OCI-LY7 (cell line): Measurements from ENCODE around the gene RGS17. TPM values are rescaled to one million over a fixed set of nuclear protein-coding genes. Genes with fewer than 3 reads are reported as not detected.
"Not testable (repeated sequence)": the region's sequence is repeated elsewhere in the genome, so short reads cannot be mapped to it uniquely, and the experiment has no call there.

Experiments
- BruUV-seq: library from RNA; stranded (reverse); fragments of 400-500 nt; replicated peaks from 2 replicates; lab custom pipeline; 2021; lab: Mats Ljungman, UMichigan
- CTCF ChIA-PET: fragments of 300-600 bp; sonication (Branson Sonifier 250); formaldehyde crosslinking; loops from one replicate; lab custom pipeline; 2022; ENCODE audit warnings: antibody characterized with exemption; ENCODE audit not compliant: unreplicated experiment; lab: Charles Lee
- POLR2A ChIA-PET: fragments of 300-600 bp; sonication (Branson Sonifier 250); formaldehyde crosslinking; loops from one replicate; lab custom pipeline; 2022; ENCODE audit warnings: antibody characterized with exemption; lab: Charles Lee
- DNase-seq: peaks from one replicate; pipeline ENCODE4 v3.0.0-alpha.2; 2015; ENCODE audit warnings: low spot score
- H2AFZ ChIP-seq: fragments of 200-600 bp; sonication (generic), shearing (Covaris generic); 2 replicates; pipeline ENCODE4 v1.6.1; 2014; ENCODE audit warnings: mild to moderate bottlenecking, antibody characterized with exemption, low read length, moderate library complexity
- H3K27ac ChIP-seq: fragments of 200-600 bp; sonication (generic); 2 replicates; pipeline ENCODE4 v1.5.1; 2014; ENCODE audit warnings: mixed run types, low read depth, mild to moderate bottlenecking, moderate library complexity, low read length, inconsistent platforms; ENCODE audit not compliant: poor library complexity, severe bottlenecking
- H3K36me3 ChIP-seq: fragments of 200-600 bp; sonication (generic); 2 replicates; pipeline ENCODE4 v1.6.1; 2014; ENCODE audit warnings: mild to moderate bottlenecking, antibody characterized with exemption, low read length, moderate library complexity, mixed read lengths; ENCODE audit not compliant: insufficient read depth
- H3K4me1 ChIP-seq: fragments of 200-600 bp; sonication (generic); 2 replicates; pipeline ENCODE4 v1.5.1; 2014; ENCODE audit warnings: mild to moderate bottlenecking, low read length; ENCODE audit not compliant: insufficient read depth, poor library complexity, severe bottlenecking
- H3K4me2 ChIP-seq: fragments of 200-600 bp; sonication (generic); 2 replicates; pipeline ENCODE4 v1.6.1; 2014; ENCODE audit warnings: mild to moderate bottlenecking, low read length
- H3K4me3 ChIP-seq: fragments of 200-600 bp; sonication (generic); 2 replicates; pipeline ENCODE4 v1.5.1; 2014; ENCODE audit warnings: mild to moderate bottlenecking, low read depth, low read length; ENCODE audit not compliant: poor library complexity, severe bottlenecking
- H3K79me2 ChIP-seq: fragments of 200-600 bp; sonication (generic); 2 replicates; pipeline ENCODE4 v1.6.1; 2016; ENCODE audit warnings: low read depth, mild to moderate bottlenecking, low read length, moderate library complexity, mixed read lengths; ENCODE audit not compliant: insufficient read depth
- H3K9me2 ChIP-seq: fragments of 200-600 bp; sonication (generic); 2 replicates; pipeline ENCODE4 v1.6.1; 2016; ENCODE audit warnings: mild to moderate bottlenecking, low read length, mixed read lengths; ENCODE audit not compliant: insufficient read depth
- H3K9me3 ChIP-seq: fragments of 200-600 bp; sonication (generic); 2 replicates; pipeline ENCODE4 v1.6.1; 2014; ENCODE audit warnings: mild to moderate bottlenecking, mixed run types, low read length, mixed read lengths
- H4K20me1 ChIP-seq: fragments of 200-600 bp; sonication (generic); 2 replicates; pipeline ENCODE4 v1.6.1; 2014; ENCODE audit warnings: mild to moderate bottlenecking, antibody characterized with exemption, low read length, moderate library complexity, mixed read lengths; ENCODE audit not compliant: insufficient read depth
- CTCF ChIP-seq: fragments of 200-600 bp; sonication (generic); conservative IDR thresholded peaks from 2 replicates; pipeline ENCODE4 v1.5.1; 2014; ENCODE audit warnings: mild to moderate bottlenecking, antibody characterized with exemption, low read length, moderate library complexity, mixed read lengths
- EZH2phosphoT487 ChIP-seq: fragments of 200-600 bp; sonication (generic); IDR thresholded peaks from 2 replicates; pipeline ENCODE4 v1.6.1; 2018; ENCODE audit warnings: low read depth, borderline replicate concordance, mild to moderate bottlenecking, mixed run types, antibody characterized with exemption, low read length, moderate library complexity, mixed read lengths
- intact Hi-C: fragments of 100-400 bp; cut with micrococcal nuclease; formaldehyde crosslinking; loops from one replicate; pipeline ENCODE4 v1.10.0; 2022; ENCODE audit not compliant: unreplicated experiment
- total RNA-seq, 2 experiments: library from RNA; depleted of rRNA in 1 of 2; stranded (reverse); fragments of >200 nt in 1 of 2; shearing (Covaris generic) in 1 of 2; gene quantifications; 2 replicates each; pipeline ENCODE4 v1.2.3, GENCODE V29; 2014 to 2022

RGS17 gene
- total RNA-seq, 2 experiments from 2014 or later, result not detected

GRCh38 chr6:153117986-153118879 is 12.8 kb downstream of the RGS17 start:
- intact Hi-C loops, result no loop called here
- Histone ChIP-seq H3K9me3 (no peaks in the 10 kb centered on the region), H3K9me2 (no peaks in the 10 kb centered on the region), H3K4me1 (no peaks in the 10 kb centered on the region), H4K20me1 (no peaks in the 10 kb centered on the region), H3K4me3 (no peak overlapping the region), H3K4me2 (no peak overlapping the region), H2AFZ (no peak overlapping the region), H3K27ac (no peak overlapping the region), H3K79me2 (no peaks in the 10 kb centered on the region), H3K36me3 (no peaks in the 10 kb centered on the region)
- CTCF ChIA-PET, result no interaction called here
- TF ChIP-seq EZH2phosphoT487 (no peak), CTCF (no peak)
- no peak for DNase-seq
- POLR2A ChIA-PET, result interaction anchor here (0.6 to 1.2 kb wide), 2 partner anchors 11 to 16 kb away, joined by 3 read pairs; no protein-coding TSS in a partner anchor
- BruUV-seq, result no TSS peak

GRCh38 chr6:153111082-153111481 is 20.0 kb downstream of the RGS17 start:
- H2AFZ ChIP-seq, POLR2A ChIA-PET, H3K4me3 ChIP-seq, H3K79me2 ChIP-seq, H3K9me2 ChIP-seq, H4K20me1 ChIP-seq, intact Hi-C loops, CTCF ChIA-PET, BruUV-seq, H3K4me1 ChIP-seq, H3K27ac ChIP-seq, H3K36me3 ChIP-seq, H3K9me3 ChIP-seq, H3K4me2 ChIP-seq, DNase-seq: not testable (repeated sequence)

GRCh38 chr6:153110612-153111011 is 20.5 kb downstream of the RGS17 start:
- BruUV-seq, DNase-seq, H3K36me3 ChIP-seq, H3K4me2 ChIP-seq, H3K9me2 ChIP-seq, H2AFZ ChIP-seq, H3K4me1 ChIP-seq, H3K4me3 ChIP-seq, H3K9me3 ChIP-seq, CTCF ChIA-PET, H4K20me1 ChIP-seq, intact Hi-C loops, H3K79me2 ChIP-seq, H3K27ac ChIP-seq: not testable (repeated sequence)
- POLR2A ChIA-PET, result interaction anchor here (1.0 kb wide), 1 partner anchor 348 kb away, joined by 3 read pairs; no protein-coding TSS in a partner anchor
